A549 (cell line): ENCODE measurements around the gene ZFPM1. TPM values are rescaled to one million over a fixed set of nuclear protein-coding genes. Genes with fewer than 3 reads are reported as not detected.

Experiments
- ATAC-seq, 2 experiments: fragments of 200-7000 bp in 1 of 2; fragments of >200 bp in 1 of 2; cut with Nextera tagmentation in 1 of 2; cut with Tn5 transposase in 1 of 2; 3 replicates each; pipeline versions ENCODE4 v1.8.0 to v1.9.1; 2018 to 2020; ENCODE audit warnings: mild to moderate bottlenecking in 1 of 2, moderate library complexity in 1 of 2
- CTCF ChIA-PET: fragments of 300-600 bp; sonication (Branson Sonifier 250); formaldehyde crosslinking; extraction: SDS; loops from one replicate; lab custom pipeline; 2021; ENCODE audit warnings: antibody characterized with exemption, inconsistent platforms; lab: Yijun Ruan, JAX
- POLR2A ChIA-PET: fragments of 350-600 bp; formaldehyde crosslinking; extraction: SDS; loops from one replicate; lab custom pipeline; 2021; ENCODE audit warnings: antibody characterized with exemption, inconsistent platforms; lab: Yijun Ruan, JAX
- DNase-seq, 2 experiments: peaks; one replicate each; pipeline versions ENCODE4 v3.0.0 to v3.0.0-alpha.2; 2011 to 2016; ENCODE audit warnings: low read depth in 1 of 2, low spot score in 1 of 2
- FAIRE-seq: peaks from 2 replicates; lab custom pipeline; 2011; peaks lifted over from hg19 to GRCh38; lab: Jason Lieb, UNC
- H3K27ac ChIP-seq, 2 experiments: fragments of >200 bp; sonication (Bioruptor Twin); formaldehyde crosslinking; 3 replicates each; pipeline ENCODE4 v1.5.1; 2016 to 2017
- H3K4me1 ChIP-seq: fragments of >200 bp; sonication (Bioruptor Twin); formaldehyde crosslinking; 3 replicates; pipeline ENCODE4 v1.6.1; 2016
- H3K4me2 ChIP-seq: fragments of >200 bp; sonication (Bioruptor Twin); formaldehyde crosslinking; 3 replicates; pipeline ENCODE4 v1.6.1; 2016
- H3K4me3 ChIP-seq: fragments of >200 bp; sonication (Bioruptor Twin); formaldehyde crosslinking; 3 replicates; pipeline ENCODE4 v1.5.1; 2016
- H3K9me3 ChIP-seq: fragments of >200 bp; sonication (Bioruptor Twin); formaldehyde crosslinking; 3 replicates; pipeline ENCODE4 v1.6.1; 2016
- ATOH8 ChIP-seq: fragments of 250-450 bp; sonication (Bioruptor Pico); IDR thresholded peaks from 2 replicates; pipeline ENCODE4 v1.5.0; 2020; ENCODE audit warnings: low read depth, mild to moderate bottlenecking, moderate library complexity
- BHLHE40 ChIP-seq: IDR thresholded peaks from 2 replicates; pipeline ENCODE4 v1.6.1; 2012; ENCODE audit warnings: low read depth, low read length, inconsistent platforms
- CEBPB ChIP-seq, 2 experiments: fragments of >200 bp in 1 of 2; sonication (Bioruptor Twin) in 1 of 2; formaldehyde crosslinking in 1 of 2; IDR thresholded peaks; 2 replicates each; pipeline ENCODE4 v1.6.1; 2012 to 2016
- EP300 ChIP-seq, 2 experiments: fragments of >200 bp; sonication (Bioruptor Twin); formaldehyde crosslinking; IDR thresholded peaks; 2 replicates in 1 of 2; 3 replicates in 1 of 2; pipeline ENCODE4 v1.6.1; 2016 to 2017
- FOSB ChIP-seq: fragments of 250-450 bp; sonication (Bioruptor Pico); IDR thresholded peaks from 2 replicates; pipeline ENCODE4 v1.5.0; 2020; ENCODE audit warnings: mild to moderate bottlenecking, moderate library complexity
- GATA3 ChIP-seq: IDR thresholded peaks from 2 replicates; pipeline ENCODE4 v1.6.1; 2012; ENCODE audit warnings: borderline replicate concordance
- HES2 ChIP-seq: fragments of >200 bp; sonication (Bioruptor Twin); formaldehyde crosslinking; IDR thresholded peaks from 2 replicates; pipeline ENCODE4 v1.6.1; 2016
- HEYL ChIP-seq: fragments of 250-450 bp; sonication (Bioruptor Pico); IDR thresholded peaks from 2 replicates; pipeline ENCODE4 v1.8.0; 2021; ENCODE audit warnings: mild to moderate bottlenecking, moderate library complexity
- KDM5A ChIP-seq: fragments of 200-600 bp; sonication (generic); IDR thresholded peaks from 2 replicates; pipeline ENCODE4 v1.6.1; 2016; ENCODE audit warnings: antibody characterized with exemption, mild to moderate bottlenecking
- MAFK ChIP-seq: fragments of 450-650 bp; IDR thresholded peaks from 2 replicates; pipeline ENCODE4 v1.6.1; 2014; ENCODE audit not compliant: partially characterized antibody
- MAX ChIP-seq: IDR thresholded peaks from 2 replicates; pipeline ENCODE4 v1.6.1; 2012
- MYC ChIP-seq: IDR thresholded peaks from 2 replicates; pipeline ENCODE4 v1.6.1; 2012; ENCODE audit warnings: mild to moderate bottlenecking, inconsistent platforms, low read length, improper control_type of control experiment, borderline replicate concordance
- NFE2L2 ChIP-seq: fragments of 150-350 bp; conservative IDR thresholded peaks from 2 replicates; pipeline ENCODE4 v1.6.1; 2014; ENCODE audit warnings: low read length
- PHF8 ChIP-seq: fragments of 200-600 bp; sonication (generic); IDR thresholded peaks from 2 replicates; pipeline ENCODE4 v1.6.1; 2016; ENCODE audit warnings: low read depth, mild to moderate bottlenecking, antibody characterized with exemption, moderate library complexity, borderline replicate concordance
- RAD21 ChIP-seq, 2 experiments: fragments of >200 bp in 1 of 2; sonication (Bioruptor Twin) in 1 of 2; formaldehyde crosslinking in 1 of 2; IDR thresholded peaks in 1 of 2; conservative IDR thresholded peaks in 1 of 2; 2 replicates in 1 of 2; 3 replicates in 1 of 2; pipeline ENCODE4 v1.6.1; 2012 to 2018; ENCODE audit warnings: inconsistent platforms in 1 of 2
- REST ChIP-seq: fragments of 200-600 bp; sonication (generic); IDR thresholded peaks from 2 replicates; pipeline ENCODE4 v1.6.1; 2016; ENCODE audit warnings: antibody characterized with exemption, mild to moderate bottlenecking, moderate library complexity
- whole genome bisulfite sequencing: methylation state at CpG from one replicate; pipeline ENCODE4 v1.1.6; 2017; ENCODE audit errors: missing lambda C conversion rate; 5-methylcytosine and 5-hydroxymethylcytosine counted together
- polyA plus RNA-seq, 4 experiments: library from polyadenylated mRNA; depleted of rRNA in 3 of 4; stranded (reverse); fragments of >200 nt; fragmentation: RNase III in 1 of 4; extraction: RNeasy Plus Mini Kit Qiagen cat#74134 plus additional on column Dnase treatment in 1 of 4; gene quantifications; 2 replicates in 3 of 4; 3 replicates in 1 of 4; pipeline ENCODE4 v1.2.3, GENCODE V29; 2011 to 2017

ZFPM1 gene
- polyA plus RNA-seq, 2 of the 4 experiments (the other 2 are of a cell fraction): 0.36 to 2.5 TPM

- no peak for TF ChIP-seq PHF8
- TF ChIP-seq MAX: no peak
- TF ChIP-seq RAD21 (conservative IDR thresholded peaks at IDR 0.05 in 1 of 2, IDR thresholded peaks at IDR 0.05 in 1 of 2): no peak
These were observed 53.6 kb downstream of the ZFPM1 start (continued) for GRCh38 chr16:88506723-88507122.

GRCh38 chr16:88507231-88507743 is 54.2 kb downstream of the ZFPM1 start:
- H3K4me1 ChIP-seq: peaks cover 9% of the 10 kb centered on the region; the same call in 2 of the 3 replicates
- H3K27ac ChIP-seq: no peak overlapping the region
- DNase-seq (peak; percentile 31 to 35), ATAC-seq (0 out of 6 replicates have a peak, but pooled peaks of 1 of the 2 experiments have one; percentile 13), FAIRE-seq (no peak)
- 94% methylated on average over 2 of the region's 9 CpGs for WGBS
- TF ChIP-seq HES2: no peak
- TF ChIP-seq EP300 (IDR thresholded peaks at IDR 0.05): no peak
- no peak for TF ChIP-seq FOSB (CRISPR knock-in tag)
- TF ChIP-seq BHLHE40: no peak
- TF ChIP-seq KDM5A: no peak
- TF ChIP-seq ATOH8: no peak
- TF ChIP-seq CEBPB (IDR thresholded peaks at IDR 0.05): no peak
- ChIA-PET CTCF (no interaction called here), POLR2A (no interaction called here)
- no peak overlapping the region for H3K4me3 ChIP-seq
- H3K9me3 ChIP-seq: no peaks in the 10 kb centered on the region
- H3K4me2 ChIP-seq: no peak overlapping the region

GRCh38 chr16:88508376-88508867 is 55.3 kb downstream of the ZFPM1 start:
- FAIRE-seq: no peak
- ATAC-seq: no peak
- no peak overlapping the region for H3K4me2 ChIP-seq
- DNase-seq: no peak
- TF ChIP-seq HEYL (no peak), MYC (no peak), REST (no peak), NFE2L2 (no peak), GATA3 (no peak), MAFK (no peak)
- H3K4me1 ChIP-seq: peaks cover 9% of the 10 kb centered on the region; the same call in 2 of the 3 replicates
- no peaks in the 10 kb centered on the region for H3K9me3 ChIP-seq
- ChIA-PET CTCF (interaction anchor here (1.0 kb wide), 1 partner anchor 20 kb away, joined by 4 read pairs; no protein-coding TSS in a partner anchor), POLR2A (no interaction called here)
- no peak overlapping the region for H3K4me3 ChIP-seq
- 92% methylated on average over 13 of the region's 13 CpGs for WGBS
- no peak overlapping the region for H3K27ac ChIP-seq
